GM12892 (cell line): ENCODE results near the gene KPTN.

ENCODE experiments used
- POLR2A ChIP-seq: IDR thresholded peaks from 2 replicates; pipeline ENCODE4 v1.6.1; 2011; ENCODE audit warnings: low read depth, low read length, control low read depth
- TAF1 ChIP-seq: IDR thresholded peaks from 2 replicates; pipeline ENCODE4 v1.6.1; 2011; ENCODE audit warnings: low read depth, mild to moderate bottlenecking, control low read depth, low read length, borderline replicate concordance

DNA sequence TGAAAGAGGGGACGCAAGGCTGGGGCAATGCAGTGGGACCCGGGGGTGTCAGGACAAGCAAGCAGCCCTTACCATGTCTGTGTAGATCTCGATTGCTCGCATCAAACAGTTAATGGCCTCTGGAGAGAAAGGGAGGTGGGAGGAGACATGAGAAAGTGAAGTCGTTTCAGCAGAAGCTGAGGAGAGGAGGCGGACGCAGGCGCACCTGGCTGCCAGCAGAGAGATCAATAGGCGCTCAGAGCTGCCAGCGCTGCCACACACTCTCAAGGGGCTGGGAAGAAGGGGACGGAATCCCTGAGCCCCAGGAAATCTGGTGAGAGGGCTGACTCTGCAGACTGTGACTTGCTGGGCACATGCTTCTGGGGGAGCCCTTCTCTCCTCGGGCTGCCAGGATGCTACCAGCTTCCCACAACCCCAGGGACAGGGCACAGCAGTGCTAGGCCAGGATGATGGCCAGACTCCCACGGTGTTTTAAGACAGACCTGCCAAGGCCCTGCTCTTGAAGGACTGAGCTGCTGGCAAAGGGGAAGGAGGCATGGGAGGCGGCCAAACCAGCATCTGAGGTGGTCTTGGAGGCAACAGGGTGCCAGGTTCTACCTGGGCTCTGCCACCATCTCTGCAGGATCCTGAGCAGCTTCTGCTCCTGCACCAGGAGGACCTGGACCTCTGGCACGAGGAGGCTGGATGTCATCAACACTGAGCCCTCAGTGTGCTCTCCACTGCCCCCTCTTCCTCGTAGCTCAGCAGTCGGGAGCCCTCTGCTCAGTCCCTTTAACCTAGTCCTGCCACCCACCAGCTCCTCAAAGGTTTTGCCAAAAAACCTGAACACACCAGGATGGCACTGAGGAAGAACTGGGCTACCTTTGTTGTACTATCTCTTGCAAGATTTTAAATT lies 11.7 kb upstream of the KPTN start:
- TF ChIP-seq POLR2A (no peak), TAF1 (no peak)
